IPS DF 19.7 (cell line): ENCODE results near the gene FNDC4.

Source experiments
- DNase-seq: peaks from one replicate; pipeline ENCODE4 v3.0.0-alpha.2; 2013; ENCODE audit warnings: low read depth, low spot score

FNDC4 gene

DNA sequence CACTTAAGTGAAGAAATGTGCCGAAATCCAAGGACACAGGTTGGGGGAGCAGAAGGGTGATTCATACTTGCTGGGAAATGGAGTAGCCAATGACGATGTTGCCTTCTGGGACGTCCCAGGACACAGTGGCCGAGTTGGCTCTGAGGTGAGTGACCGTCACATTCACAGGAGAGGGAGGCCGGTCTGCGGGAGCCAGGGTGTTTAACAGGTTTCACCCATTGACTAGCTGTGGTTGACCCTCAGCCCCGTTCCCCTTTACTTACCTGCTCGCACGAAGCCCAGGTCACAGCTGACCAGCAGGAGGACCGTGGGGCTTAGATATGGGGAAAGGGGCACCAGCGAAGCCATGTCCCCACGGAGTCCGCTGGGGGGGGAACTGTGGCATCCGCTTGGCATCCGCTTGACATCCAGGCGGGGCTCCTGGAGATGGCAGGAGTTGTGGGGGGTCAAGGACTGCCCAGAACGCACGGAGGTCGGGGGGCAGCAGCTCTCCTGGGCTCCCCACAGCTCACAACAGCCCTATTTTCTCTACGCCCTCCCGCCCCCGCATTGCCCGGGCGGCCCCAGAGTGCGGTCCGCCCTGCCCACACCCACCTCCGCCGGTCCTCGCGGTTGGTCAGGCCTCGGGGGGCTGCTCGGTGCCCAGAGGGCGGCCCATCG, 586 bp downstream of the FNDC4 start:
- no peak for DNase-seq

- DNase-seq, result no peak
Measured at GRCh38 chr2:27493948-27494283, 1.1 kb downstream of the FNDC4 start.

DNA sequence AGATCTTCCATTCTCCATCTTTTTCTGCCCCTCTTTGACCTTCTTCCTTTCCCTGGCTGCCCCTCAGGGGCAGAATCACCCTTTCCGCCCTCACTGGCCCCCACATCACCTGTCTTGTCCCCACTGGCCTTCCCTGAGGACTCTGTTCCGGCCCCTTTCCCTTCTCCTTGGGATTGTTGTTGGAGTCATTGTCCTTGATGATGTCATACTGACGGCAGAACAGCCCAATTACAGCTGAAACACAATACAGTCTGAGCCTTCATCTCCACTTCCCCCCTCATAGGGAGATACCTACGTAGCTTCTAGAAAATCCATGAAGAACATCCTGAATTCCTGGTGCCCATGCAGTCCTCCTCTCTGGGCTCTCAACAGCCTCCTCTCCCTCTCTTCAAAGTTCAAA, 2.4 kb downstream of the FNDC4 start:
- no peak for DNase-seq

DNA sequence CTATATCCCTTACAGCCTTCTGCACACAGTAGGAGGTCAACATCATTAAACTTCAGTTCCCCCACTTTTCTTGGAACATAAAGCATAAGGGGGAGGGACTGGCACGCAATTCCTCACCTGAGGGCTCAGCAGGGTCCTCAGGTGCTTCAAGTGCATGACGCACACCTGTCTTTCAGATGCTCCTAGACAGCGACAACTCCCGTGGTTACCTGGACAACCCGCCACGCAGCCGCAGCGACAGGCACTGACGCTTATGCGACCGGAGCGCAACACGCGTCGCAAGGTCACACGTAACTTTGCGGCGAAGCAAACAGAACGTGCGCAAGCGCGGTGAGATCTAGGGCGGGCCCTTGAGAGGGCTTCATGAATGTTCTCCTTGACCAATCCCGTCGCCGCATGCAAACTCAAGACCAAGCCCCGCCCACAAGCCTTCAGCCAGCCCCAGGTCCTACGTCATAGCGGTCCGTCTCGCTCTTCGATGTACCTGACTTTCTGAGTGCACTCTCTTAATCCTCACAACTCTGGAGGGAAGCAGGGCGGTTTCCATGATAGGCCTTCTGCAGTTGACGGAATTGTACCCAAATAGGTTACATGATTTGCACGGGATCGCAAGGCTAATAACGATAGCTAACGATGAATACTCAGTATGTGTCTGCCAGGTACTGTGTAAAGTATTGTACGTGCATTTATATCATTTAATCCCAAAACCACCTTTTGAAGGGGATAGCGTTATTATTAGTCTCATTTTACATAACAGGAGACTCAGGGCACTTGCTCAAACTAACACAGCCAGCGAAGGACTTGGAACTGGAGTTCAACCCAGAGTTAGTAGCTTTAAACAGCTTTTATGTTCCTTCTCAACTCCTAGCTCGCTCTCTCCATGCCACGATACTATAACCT, 5.3 kb downstream of the FNDC4 start, which contains the start of gene IFT172:
Gene IFT172, minus strand, starts transcription at position 246 of the 900 bp plus-strand sequence. Its CDS starts 90 bp downstream, at position 156.
- DNase-seq, result peak; percentile 98

DNA sequence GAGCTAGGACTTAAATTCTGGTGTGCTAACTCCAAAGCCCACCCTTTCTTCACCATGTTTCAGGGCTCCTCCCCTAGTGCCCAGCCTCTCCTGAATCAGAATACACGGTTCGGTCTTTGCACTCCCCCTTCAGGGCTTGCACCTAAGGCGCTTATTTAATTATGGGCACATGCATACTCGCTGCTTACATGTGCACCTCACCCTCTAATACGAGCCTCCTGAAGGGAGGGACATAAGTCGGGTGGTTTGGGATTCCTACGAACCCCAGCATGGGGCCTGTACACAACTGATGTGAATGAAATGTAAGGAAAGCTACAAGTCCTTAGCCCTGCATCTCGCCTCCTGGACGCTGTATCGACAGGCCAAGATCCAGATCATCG, 5.9 kb downstream of the FNDC4 start:
- no peak for DNase-seq

- DNase-seq, result no peak
Measured at GRCh38 chr2:27485496-27485895, 9.5 kb downstream of the FNDC4 start.

DNA sequence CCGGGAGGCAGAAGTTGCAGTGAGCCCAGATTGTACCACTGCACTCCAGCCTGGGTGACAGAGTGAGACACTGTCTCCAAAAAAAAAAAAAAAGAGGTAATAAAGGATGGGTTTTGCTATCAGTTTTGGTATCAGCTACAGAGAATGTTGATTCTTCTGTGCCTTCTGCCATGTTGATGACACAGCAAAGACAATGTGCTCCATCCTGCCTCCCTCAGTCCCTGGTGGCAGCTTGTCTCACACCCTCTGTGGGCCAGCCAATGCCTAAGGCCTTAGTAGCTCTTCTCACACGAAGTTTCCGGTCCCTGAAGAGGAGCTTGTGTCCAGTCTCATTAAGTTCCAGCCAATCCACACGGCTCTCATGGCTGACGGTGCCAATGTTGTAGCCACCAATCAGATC, 23.0 kb downstream of the FNDC4 start:
- DNase-seq, result no peak

- DNase-seq, result no peak
Measured at GRCh38 chr2:27464443-27464842, 30.6 kb downstream of the FNDC4 start.

GRCh38 chr2:27461118-27461517, 33.9 kb downstream of the FNDC4 start:
- no peak for DNase-seq

GRCh38 chr2:27453968-27454367, 41.0 kb downstream of the FNDC4 start:
- DNase-seq, result no peak

DNA sequence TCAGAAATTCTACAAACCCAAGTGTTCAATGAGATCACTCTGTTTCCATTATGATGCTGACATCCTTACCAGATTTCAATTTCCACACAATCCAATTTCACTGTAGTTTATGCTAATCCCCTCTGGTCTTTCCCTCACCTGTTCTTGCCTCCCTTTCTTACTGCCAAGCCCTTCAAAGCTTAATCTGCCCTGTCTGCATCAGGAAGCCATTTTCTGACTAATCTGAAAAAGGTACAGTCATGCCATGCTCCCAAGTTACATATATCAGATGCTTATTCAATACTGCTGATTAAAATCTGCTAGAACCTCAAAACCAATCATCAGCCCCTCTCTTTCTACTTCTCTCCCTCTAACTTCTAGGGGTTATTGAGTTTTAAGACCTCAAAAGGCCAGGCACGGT, 43.9 kb downstream of the FNDC4 start:
- DNase-seq, result no peak

- DNase-seq, result no peak
Measured at GRCh38 chr2:27448381-27448780, 46.6 kb downstream of the FNDC4 start.

DNA sequence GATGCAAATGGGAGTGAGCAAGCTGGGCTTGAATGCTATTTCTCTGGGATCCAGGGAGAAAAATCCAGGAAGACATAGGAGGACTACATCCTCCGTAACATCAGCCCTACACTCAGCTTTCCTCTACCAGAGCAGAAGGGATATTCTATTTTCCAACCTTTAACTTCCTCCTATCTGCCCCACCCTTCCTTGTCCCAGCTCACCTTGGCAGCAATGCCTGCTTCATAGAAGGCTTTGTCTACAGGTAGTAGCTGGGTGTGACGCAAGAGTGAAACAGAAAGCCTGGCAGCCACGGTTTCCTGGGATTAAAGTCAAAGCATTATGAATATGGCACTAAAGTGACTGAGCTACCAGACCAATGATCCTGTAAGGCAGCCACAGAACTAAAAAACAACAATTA, 48.9 kb downstream of the FNDC4 start:
- no peak for DNase-seq

GRCh38 chr2:27445615-27446014, 49.4 kb downstream of the FNDC4 start:
- no peak for DNase-seq

GRCh38 chr2:27445155-27445554, 49.8 kb downstream of the FNDC4 start:
- no peak for DNase-seq

GRCh38 chr2:27442920-27443282, 52.1 kb downstream of the FNDC4 start:
- DNase-seq, result no peak

GRCh38 chr2:27441958-27442919, 52.8 kb downstream of the FNDC4 start, which contains the start of gene KRTCAP3:
KRTCAP3 (plus strand) TSS chr2:27442381; CDS start chr2:27442413, 32 bp downstream.
- peak; percentile 23 for DNase-seq
